HEK293 (cell line): ENCODE data around the gene IGSF9.

Experiments used
- CTCF ChIA-PET: fragments of 350-600 bp; formaldehyde crosslinking; extraction: SDS; loops from one replicate; lab custom pipeline; 2021; ENCODE audit warnings: antibody characterized with exemption; lab: Yijun Ruan, JAX
- POLR2A ChIA-PET: fragments of 300-600 bp; formaldehyde crosslinking; extraction: SDS; loops from one replicate; lab custom pipeline; 2020; ENCODE audit warnings: antibody characterized with exemption, inconsistent platforms; lab: Yijun Ruan, JAX
- H3K27ac ChIP-seq: fragments of 200-500 bp; sonication (Bioruptor generic); 2 replicates; pipeline ENCODE4 v1.5.1; 2014; ENCODE audit warnings: low read depth, low read length, control low read depth, inconsistent platforms; ENCODE audit errors: extremely low read depth
- H3K36me3 ChIP-seq, 2 experiments: fragments of 200-500 bp in 1 of 2; sonication (Bioruptor generic) in 1 of 2; 1 replicate in 1 of 2; 2 replicates in 1 of 2; pipeline ENCODE4 v1.5.1; 2014 to 2017; ENCODE audit warnings: inconsistent platforms in 2 of 2, low read length in 2 of 2; ENCODE audit not compliant: control insufficient read depth in 2 of 2, insufficient read depth in 1 of 2
- H3K4me1 ChIP-seq: fragments of 200-500 bp; sonication (Bioruptor generic); 2 replicates; pipeline ENCODE4 v1.5.1; 2014; ENCODE audit warnings: mild to moderate bottlenecking, low read length, inconsistent platforms; ENCODE audit not compliant: control insufficient read depth, insufficient read depth
- H3K4me3 ChIP-seq: 2 replicates; pipeline ENCODE4 v1.5.1; 2011; ENCODE audit warnings: low read depth, mild to moderate bottlenecking, control low read depth, low read length, moderate library complexity
- H3K9me3 ChIP-seq: fragments of 200-500 bp; sonication (Bioruptor generic); 2 replicates; pipeline ENCODE4 v1.5.1; 2014; ENCODE audit warnings: low read depth, low read length, inconsistent platforms; ENCODE audit not compliant: control insufficient read depth, insufficient read depth
- GLI4 ChIP-seq: fragments of 450-650 bp; formaldehyde crosslinking; IDR thresholded peaks from 2 replicates; pipeline ENCODE4 v1.5.1; 2016; ENCODE audit warnings: missing biosample characterization, missing genetic modification characterization
- HIC1 ChIP-seq: fragments of 450-650 bp; formaldehyde crosslinking; IDR thresholded peaks from 2 replicates; pipeline ENCODE4 v1.5.1; 2016; ENCODE audit warnings: missing biosample characterization, missing genetic modification characterization
- HOXC10 ChIP-seq: sonication (generic); formaldehyde crosslinking; IDR thresholded peaks from 2 replicates; pipeline ENCODE4 v1.8.1; 2023; ENCODE audit warnings: mild to moderate bottlenecking, missing genetic modification reagents
- YY1 ChIP-seq: fragments of 450-650 bp; formaldehyde crosslinking; IDR thresholded peaks from 2 replicates; pipeline ENCODE4 v1.5.1; 2018; ENCODE audit warnings: missing biosample characterization, missing genetic modification characterization
- ZNF133 ChIP-seq: fragments of 450-650 bp; formaldehyde crosslinking; IDR thresholded peaks from 2 replicates; pipeline ENCODE4 v1.5.1; 2016; ENCODE audit warnings: missing biosample characterization, missing genetic modification characterization
- ZNF138 ChIP-seq: fragments of 450-650 bp; formaldehyde crosslinking; IDR thresholded peaks from 2 replicates; pipeline ENCODE4 v1.5.1; 2016; ENCODE audit warnings: missing biosample characterization, missing genetic modification characterization, borderline replicate concordance
- ZNF148 ChIP-seq: fragments of 450-650 bp; formaldehyde crosslinking; IDR thresholded peaks from 2 replicates; pipeline ENCODE4 v1.5.0; 2017; ENCODE audit warnings: missing biosample characterization, missing genetic modification characterization, borderline replicate concordance
- ZNF174 ChIP-seq: fragments of 450-650 bp; formaldehyde crosslinking; IDR thresholded peaks from 2 replicates; pipeline ENCODE4 v1.5.0; 2017; ENCODE audit warnings: missing biosample characterization, mild to moderate bottlenecking, missing genetic modification characterization
- ZNF23 ChIP-seq: fragments of 450-650 bp; formaldehyde crosslinking; IDR thresholded peaks from 2 replicates; pipeline ENCODE4 v1.5.1; 2016; ENCODE audit warnings: missing biosample characterization, missing genetic modification characterization, borderline replicate concordance
- ZNF354C ChIP-seq: fragments of 450-650 bp; formaldehyde crosslinking; IDR thresholded peaks from 2 replicates; pipeline ENCODE4 v1.5.1; 2016; ENCODE audit warnings: missing biosample characterization, missing genetic modification characterization, low read depth, borderline replicate concordance
- ZNF37A ChIP-seq: fragments of 450-650 bp; IDR thresholded peaks from 2 replicates; pipeline ENCODE4 v1.5.1; 2018; ENCODE audit warnings: missing biosample characterization, missing genetic modification characterization
- ZNF513 ChIP-seq: fragments of 450-650 bp; IDR thresholded peaks from 2 replicates; pipeline ENCODE4 v1.5.1; 2018; ENCODE audit warnings: missing biosample characterization, missing genetic modification characterization
- ZNF514 ChIP-seq: fragments of 450-650 bp; formaldehyde crosslinking; IDR thresholded peaks from 2 replicates; pipeline ENCODE4 v1.5.1; 2016; ENCODE audit warnings: missing biosample characterization, missing genetic modification characterization
- ZNF549 ChIP-seq: fragments of 450-650 bp; IDR thresholded peaks from 2 replicates; pipeline ENCODE4 v1.5.1; 2018; ENCODE audit warnings: missing biosample characterization, missing genetic modification characterization, mild to moderate bottlenecking, inconsistent platforms, moderate library complexity
- ZNF560 ChIP-seq: fragments of 450-650 bp; formaldehyde crosslinking; IDR thresholded peaks from 2 replicates; pipeline ENCODE4 v1.5.1; 2017; ENCODE audit warnings: missing biosample characterization, missing genetic modification characterization, borderline replicate concordance
- ZNF600 ChIP-seq: fragments of 450-650 bp; formaldehyde crosslinking; IDR thresholded peaks from 2 replicates; pipeline ENCODE4 v1.5.1; 2016; ENCODE audit warnings: missing biosample characterization, missing genetic modification characterization
- ZNF623 ChIP-seq: fragments of 450-650 bp; formaldehyde crosslinking; IDR thresholded peaks from 2 replicates; pipeline ENCODE4 v1.5.1; 2016; ENCODE audit warnings: missing biosample characterization, missing genetic modification characterization
- ZNF791 ChIP-seq: fragments of 450-650 bp; formaldehyde crosslinking; IDR thresholded peaks from 2 replicates; pipeline ENCODE4 v1.5.1; 2016; ENCODE audit warnings: missing biosample characterization, missing genetic modification characterization
- ZNF830 ChIP-seq: fragments of 450-650 bp; IDR thresholded peaks from 2 replicates; pipeline ENCODE4 v1.5.0; 2018; ENCODE audit warnings: missing biosample characterization, missing genetic modification characterization, low read depth, mild to moderate bottlenecking, moderate library complexity
- ZSCAN23 ChIP-seq: fragments of 450-650 bp; formaldehyde crosslinking; IDR thresholded peaks from 2 replicates; pipeline ENCODE4 v1.5.1; 2016; ENCODE audit warnings: missing biosample characterization, missing genetic modification characterization
- ZSCAN30 ChIP-seq: fragments of 450-650 bp; IDR thresholded peaks from 2 replicates; pipeline ENCODE4 v1.5.1; 2018; ENCODE audit warnings: missing biosample characterization, mild to moderate bottlenecking, missing genetic modification characterization, moderate library complexity

IGSF9 gene

GRCh38 chr1:159919236-159919865, 26.1 kb downstream of the IGSF9 start:
- Histone ChIP-seq H3K9me3 (no peaks in the 10 kb centered on the region), H3K4me3 (no peak overlapping the region), H3K27ac (no peak overlapping the region), H3K4me1 (peaks cover 31% of the 10 kb centered on the region), H3K36me3 (peaks cover 6 to 56% of the 10 kb centered on the region in 2 experiments; a peak in 2 of 3 replicates)
- TF ChIP-seq ZSCAN30 (no peak), ZNF830 (tag by site-specific recombination) (no peak), HOXC10 (no peak), ZNF148 (tag by site-specific recombination) (no peak), ZNF513 (tag by site-specific recombination) (no peak), ZNF37A (tag by site-specific recombination) (no peak), ZNF514 (tag by site-specific recombination) (no peak), ZNF600 (no peak), ZNF133 (tag by site-specific recombination) (no peak), ZNF560 (tag by site-specific recombination) (no peak), ZNF23 (tag by site-specific recombination) (no peak), GLI4 (tag by site-specific recombination) (no peak), ZNF549 (tag by site-specific recombination) (no peak), ZSCAN23 (tag by site-specific recombination) (no peak), YY1 (no peak), ZNF174 (no peak), ZNF791 (no peak), ZNF138 (tag by site-specific recombination) (no peak), ZNF623 (tag by site-specific recombination) (no peak)
- POLR2A ChIA-PET, result interaction anchor here (0.8 to 1.5 kb wide), 2 partner anchors 13 to 29 kb away, joined by 3 read pairs; no protein-coding TSS in a partner anchor
- CTCF ChIA-PET, result interaction anchor here (0.8 to 1.2 kb wide), 2 partner anchors 87 to 128 kb away, joined by 3 to 6 read pairs; no protein-coding TSS in a partner anchor

- peaks cover 34% of the 10 kb centered on the region for H3K4me1 ChIP-seq
- H3K36me3 ChIP-seq, result peaks cover 6 to 56% of the 10 kb centered on the region in 2 experiments; a peak in 2 of 3 replicates
- ChIA-PET CTCF (interaction anchor here (0.6 to 1.2 kb wide), 3 partner anchors 87 to 129 kb away, joined by 3 to 6 read pairs (median 3); no protein-coding TSS in a partner anchor), POLR2A (interaction anchor here (0.8 to 1.5 kb wide), 2 partner anchors 12 to 28 kb away, joined by 3 read pairs; no protein-coding TSS in a partner anchor)
- no peaks in the 10 kb centered on the region for H3K9me3 ChIP-seq
- TF ChIP-seq HIC1 (tag by site-specific recombination) (0 out of 2 replicates have a peak, but pooled peaks have one; percentile 19), ZNF354C (tag by site-specific recombination) (no peak)
- no peak overlapping the region for H3K27ac ChIP-seq
- no peak overlapping the region for H3K4me3 ChIP-seq
Measured at GRCh38 chr1:159918352-159919200, 26.8 kb downstream of the IGSF9 start.
